UCSD-AML1 (cell line): ENCODE data around the gene EDN2.

Source experiments
- DNase-seq: peaks from one replicate; lab custom pipeline; 2025; ENCODE audit not compliant: unreplicated experiment; lab: John Stamatoyannopoulos, UW

Gene EDN2

GRCh38 chr1:41468122-41468762, 16.2 kb downstream of the EDN2 start:
- no peak for DNase-seq

- no peak for DNase-seq
Observed at GRCh38 chr1:41467673-41468072, 16.8 kb downstream of the EDN2 start.

- no peak for DNase-seq
Observed at GRCh38 chr1:41466146-41466545, 18.3 kb downstream of the EDN2 start.

- DNase-seq = no peak
Observed at GRCh38 chr1:41465741-41466140, 18.7 kb downstream of the EDN2 start.

GRCh38 chr1:41464885-41465284, 19.6 kb downstream of the EDN2 start:
- DNase-seq = no peak

- DNase-seq = no peak
Observed at GRCh38 chr1:41463516-41463915, 21.0 kb downstream of the EDN2 start.

- no peak for DNase-seq
Observed at GRCh38 chr1:41462680-41463004, 21.8 kb downstream of the EDN2 start.

- no peak for DNase-seq
Observed at GRCh38 chr1:41461790-41462679, 22.4 kb downstream of the EDN2 start.

GRCh38 chr1:41456847-41457540, 27.5 kb downstream of the EDN2 start:
- DNase-seq = no peak

GRCh38 chr1:41455479-41456332, 28.8 kb downstream of the EDN2 start:
- no peak for DNase-seq

GRCh38 chr1:41454406-41454805, 30.1 kb downstream of the EDN2 start:
- DNase-seq = no peak

GRCh38 chr1:41452704-41453290, 31.7 kb downstream of the EDN2 start:
- DNase-seq = no peak

- no peak for DNase-seq
Observed at GRCh38 chr1:41450747-41451285, 33.7 kb downstream of the EDN2 start.

GRCh38 chr1:41449326-41449921, 35.1 kb downstream of the EDN2 start:
- DNase-seq = no peak

GRCh38 chr1:41448821-41449220, 35.7 kb downstream of the EDN2 start:
- no peak for DNase-seq

- no peak for DNase-seq
Observed at GRCh38 chr1:41447995-41448770, 36.3 kb downstream of the EDN2 start.

- DNase-seq = no peak
Observed at GRCh38 chr1:41446851-41447610, 37.5 kb downstream of the EDN2 start.

GRCh38 chr1:41444785-41445184, 39.7 kb downstream of the EDN2 start:
- DNase-seq = peak; percentile 57

- no peak for DNase-seq
Observed at GRCh38 chr1:41444246-41444645, 40.2 kb downstream of the EDN2 start.
